ENCODE measurements around the gene CBLC. TPM values are rescaled to one million over a fixed set of nuclear protein-coding genes. Genes with fewer than 3 reads are reported as not detected.
A peak's percentile ranks its signal among the peaks of the same experiment; 100 is the strongest.

Gene CBLC
- total RNA-seq, 1 experiment from 2014 or later, result 15.9 TPM

DNA sequence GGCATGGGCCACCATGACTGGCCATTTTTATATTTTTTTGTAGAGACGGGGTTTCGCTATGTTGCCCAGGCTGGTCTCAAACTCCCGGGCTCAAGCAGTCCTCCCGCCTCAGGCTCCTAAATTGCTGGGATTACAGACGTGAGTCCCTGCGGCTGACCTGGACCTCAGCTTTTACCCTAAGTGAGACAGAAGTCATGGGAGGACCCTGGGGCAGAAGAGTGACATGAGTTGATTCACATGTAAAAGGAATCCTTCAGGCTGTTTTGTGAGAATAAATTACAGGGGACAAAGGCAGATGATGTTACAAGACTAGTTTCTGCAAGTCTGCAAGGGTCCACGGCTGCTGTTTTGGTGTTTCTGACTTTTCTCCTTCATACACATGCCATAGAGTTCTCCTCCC lies 28.6 kb downstream of the CBLC start:
- Histone ChIP-seq H4K5ac (ENCODE audit: insufficient read length, low read depth, low read length) (no peak overlapping the region), H4K91ac (ENCODE audit: insufficient read length, low read depth, low read length) (no peak overlapping the region), H3K4me2 (ENCODE audit: insufficient read depth, insufficient read length, low read length) (no peak overlapping the region), H2BK12ac (ENCODE audit: insufficient read length, low read depth, low read length) (no peak overlapping the region), H2BK120ac (ENCODE audit: low read depth, low read length, poor library complexity, severe bottlenecking) (no peak overlapping the region), H3K9ac (ENCODE audit: extremely low read depth, insufficient read length, low read length) (no peak overlapping the region), H4K8ac (replicated peaks; ENCODE audit: insufficient read length, low read depth, low read length) (no peak overlapping the region), H3K27ac (ENCODE audit: insufficient read length, low read depth, low read length) (no peak overlapping the region), H2BK5ac (ENCODE audit: insufficient read length, low read length) (no peak overlapping the region), H4K20me1 (ENCODE audit: control insufficient read depth, insufficient read depth, insufficient read length) (no peaks in the 10 kb centered on the region), H2AFZ (ENCODE audit: low read length) (no peak overlapping the region), H2BK15ac (ENCODE audit: low read depth, low read length) (no peak overlapping the region), H3K79me1 (ENCODE audit: insufficient read depth, low read depth, low read length, poor library complexity, severe bottlenecking) (no peaks in the 10 kb centered on the region), H3T11ph (ENCODE audit: low read length) (no peak overlapping the region), H3K56ac (ENCODE audit: insufficient read length, low read depth, low read length) (no peak overlapping the region), H2BK20ac (ENCODE audit: low read depth, low read length, poor library complexity, severe bottlenecking) (no peak overlapping the region), H3K27me3 (ENCODE audit: insufficient read depth, low read length) (peaks cover 11% of the 10 kb centered on the region), H3K14ac (ENCODE audit: insufficient read depth, low read length) (no peak overlapping the region), H3K4ac (ENCODE audit: low read depth, low read length) (no peak overlapping the region), H3K18ac (ENCODE audit: insufficient read length, low read depth, low read length) (no peak overlapping the region), H2AK5ac (ENCODE audit: insufficient read length, low read length) (no peak overlapping the region), H3K23me2 (ENCODE audit: insufficient read length, low read depth, low read length, poor library complexity, severe bottlenecking) (peaks cover 11% of the 10 kb centered on the region), H3K4me1 (ENCODE audit: insufficient read depth, low read length) (peaks cover 2% of the 10 kb centered on the region; the same call in 1 of the 2 replicates), H3K23ac (ENCODE audit: insufficient read length, low read depth, low read length) (no peak overlapping the region), H3K9me3 (ENCODE audit: control insufficient read depth, low read depth, low read length) (no peaks in the 10 kb centered on the region), H3K79me2 (ENCODE audit: insufficient read depth, low read length) (no peaks in the 10 kb centered on the region)
- Mint-ChIP-seq H3K27me3 (ENCODE audit: low read depth) (peaks cover 51% of the 10 kb centered on the region), H3K27ac (peak overlapping the region in 1 of 3 experiments; percentile 51; a peak in 1 of 7 replicates), H3K4me3 (no peak overlapping the region), H3K4me1 (peaks cover 38 to 43% of the 10 kb centered on the region in 2 experiments), H3K9me3 (no peaks in the 10 kb centered on the region), H3K36me3 (ENCODE audit: insufficient read depth in 1 of 3, low read depth in 3 of 3) (peaks cover 0 to 22% (median 18%) of the 10 kb centered on the region in 3 experiments; a peak in 5 of 7 replicates)
- no peak for DNase-seq
- no CpG with 5 or more reads among the region's 7 CpGs for WGBS (ENCODE audit: extremely low coverage, insufficient read length, low lambda C conversion rate)
- TF ChIP-seq, protein P1, sequence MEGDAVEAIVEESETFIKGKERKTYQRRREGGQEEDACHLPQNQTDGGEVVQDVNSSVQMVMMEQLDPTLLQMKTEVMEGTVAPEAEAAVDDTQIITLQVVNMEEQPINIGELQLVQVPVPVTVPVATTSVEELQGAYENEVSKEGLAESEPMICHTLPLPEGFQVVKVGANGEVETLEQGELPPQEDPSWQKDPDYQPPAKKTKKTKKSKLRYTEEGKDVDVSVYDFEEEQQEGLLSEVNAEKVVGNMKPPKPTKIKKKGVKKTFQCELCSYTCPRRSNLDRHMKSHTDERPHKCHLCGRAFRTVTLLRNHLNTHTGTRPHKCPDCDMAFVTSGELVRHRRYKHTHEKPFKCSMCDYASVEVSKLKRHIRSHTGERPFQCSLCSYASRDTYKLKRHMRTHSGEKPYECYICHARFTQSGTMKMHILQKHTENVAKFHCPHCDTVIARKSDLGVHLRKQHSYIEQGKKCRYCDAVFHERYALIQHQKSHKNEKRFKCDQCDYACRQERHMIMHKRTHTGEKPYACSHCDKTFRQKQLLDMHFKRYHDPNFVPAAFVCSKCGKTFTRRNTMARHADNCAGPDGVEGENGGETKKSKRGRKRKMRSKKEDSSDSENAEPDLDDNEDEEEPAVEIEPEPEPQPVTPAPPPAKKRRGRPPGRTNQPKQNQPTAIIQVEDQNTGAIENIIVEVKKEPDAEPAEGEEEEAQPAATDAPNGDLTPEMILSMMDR (conservative IDR thresholded peaks at IDR 0.05), result no peak
